KMS-11 (cell line): ENCODE results near the gene CCN5.

Experiments
- H2AFZ ChIP-seq: fragments of 200-600 bp; sonication (generic); 2 replicates; pipeline ENCODE4 v1.6.1; 2016; ENCODE audit warnings: antibody characterized with exemption, mixed run types, low read depth
- H3K27ac ChIP-seq: fragments of 200-600 bp; sonication (generic); 2 replicates; pipeline ENCODE4 v1.6.1; 2016; ENCODE audit warnings: mild to moderate bottlenecking, mixed run types
- H3K27me3 ChIP-seq: fragments of 200-600 bp; sonication (generic); 2 replicates; pipeline ENCODE4 v1.6.1; 2017; ENCODE audit warnings: mild to moderate bottlenecking, low read depth, mixed run types, moderate library complexity; ENCODE audit not compliant: insufficient read depth
- H3K36me3 ChIP-seq: fragments of 200-600 bp; sonication (generic); 2 replicates; pipeline ENCODE4 v1.6.1; 2017; ENCODE audit warnings: mild to moderate bottlenecking, mixed run types; ENCODE audit not compliant: insufficient read depth
- H3K4me1 ChIP-seq: fragments of 200-600 bp; sonication (generic); 2 replicates; pipeline ENCODE4 v1.6.1; 2016; ENCODE audit warnings: mild to moderate bottlenecking, low read depth, mixed run types; ENCODE audit not compliant: poor library complexity, severe bottlenecking
- H3K4me2 ChIP-seq: fragments of 200-600 bp; sonication (generic); 2 replicates; pipeline ENCODE4 v1.7.0; 2016; ENCODE audit warnings: mild to moderate bottlenecking, mixed run types
- H3K4me3 ChIP-seq: fragments of 200-600 bp; sonication (generic); IDR thresholded peaks from 2 replicates; pipeline ENCODE4 v1.6.1; 2017; ENCODE audit warnings: low read depth, low read length, mixed read lengths; ENCODE audit not compliant: insufficient read depth
- H3K79me2 ChIP-seq: fragments of 200-600 bp; sonication (generic); 2 replicates; pipeline ENCODE4 v1.6.1; 2016; ENCODE audit warnings: low read depth, mixed run types; ENCODE audit not compliant: insufficient read depth
- H3K9ac ChIP-seq: fragments of 200-600 bp; sonication (generic); 2 replicates; pipeline ENCODE4 v1.6.1; 2016; ENCODE audit warnings: mild to moderate bottlenecking, mixed run types
- H4K20me1 ChIP-seq: fragments of 200-600 bp; sonication (generic); 2 replicates; pipeline ENCODE4 v1.6.1; 2016; ENCODE audit warnings: mild to moderate bottlenecking, mixed run types; ENCODE audit not compliant: insufficient read depth
- CTCF ChIP-seq: fragments of 200-600 bp; sonication (generic); conservative IDR thresholded peaks from 2 replicates; pipeline ENCODE4 v1.6.1; 2017; ENCODE audit warnings: low read depth, mild to moderate bottlenecking, antibody characterized with exemption, low read length, moderate library complexity, mixed read lengths

Gene CCN5

GRCh38 chr20:44727651-44728050, 12.5 kb downstream of the CCN5 start:
- Histone ChIP-seq H4K20me1 (no peaks in the 10 kb centered on the region), H3K9ac (no peak overlapping the region), H2AFZ (no peak overlapping the region), H3K79me2 (no peaks in the 10 kb centered on the region), H3K27me3 (peaks cover 7% of the 10 kb centered on the region; the same call in 1 of the 2 replicates), H3K27ac (no peak overlapping the region), H3K4me3 (no peak overlapping the region), H3K36me3 (no peaks in the 10 kb centered on the region), H3K4me1 (peaks cover 48% of the 10 kb centered on the region), H3K4me2 (no peak overlapping the region)
- TF ChIP-seq CTCF = no peak

- H2AFZ ChIP-seq = no peak overlapping the region
- H3K9ac ChIP-seq = no peak overlapping the region
- no peak overlapping the region for H3K4me3 ChIP-seq
- H4K20me1 ChIP-seq = no peaks in the 10 kb centered on the region
- H3K27ac ChIP-seq = no peak overlapping the region
- H3K36me3 ChIP-seq = no peaks in the 10 kb centered on the region
- TF ChIP-seq CTCF = no peak
- H3K4me2 ChIP-seq = 0 out of 2 replicates have a peak overlapping the region, but pooled peaks have one; percentile 0
- H3K4me1 ChIP-seq = peaks cover 45% of the 10 kb centered on the region
- H3K79me2 ChIP-seq = no peaks in the 10 kb centered on the region
- peaks cover 7% of the 10 kb centered on the region; the same call in 1 of the 2 replicates for H3K27me3 ChIP-seq
Measured at GRCh38 chr20:44728801-44729443, 13.8 kb downstream of the CCN5 start.

- H3K27ac ChIP-seq = no peak overlapping the region
- H3K36me3 ChIP-seq = no peaks in the 10 kb centered on the region
- peaks cover 7% of the 10 kb centered on the region; the same call in 1 of the 2 replicates for H3K27me3 ChIP-seq
- no peaks in the 10 kb centered on the region for H4K20me1 ChIP-seq
- H3K4me3 ChIP-seq = no peak overlapping the region
- peaks cover 36% of the 10 kb centered on the region for H3K4me1 ChIP-seq
- H3K9ac ChIP-seq = no peak overlapping the region
- H2AFZ ChIP-seq = no peak overlapping the region
- H3K4me2 ChIP-seq = no peak overlapping the region
- no peak for TF ChIP-seq CTCF
- no peaks in the 10 kb centered on the region for H3K79me2 ChIP-seq
Measured at GRCh38 chr20:44730441-44730840, 15.3 kb downstream of the CCN5 start.

GRCh38 chr20:44731657-44732056, 16.5 kb downstream of the CCN5 start:
- Histone ChIP-seq H3K36me3 (no peaks in the 10 kb centered on the region), H3K79me2 (no peaks in the 10 kb centered on the region), H2AFZ (no peak overlapping the region), H3K4me1 (peaks cover 30% of the 10 kb centered on the region), H3K27ac (no peak overlapping the region), H3K4me3 (no peak overlapping the region), H3K4me2 (no peak overlapping the region), H4K20me1 (no peaks in the 10 kb centered on the region), H3K27me3 (peaks cover 7% of the 10 kb centered on the region; the same call in 1 of the 2 replicates), H3K9ac (no peak overlapping the region)
- no peak for TF ChIP-seq CTCF
